NOMO-1 (cell line): ENCODE results near the gene VIPR2.
"Not testable (repeated sequence)": the region's sequence is repeated elsewhere in the genome, so short reads cannot be mapped to it uniquely, and the experiment has no call there.

Source experiments
- DNase-seq, 2 experiments: peaks; one replicate each; lab custom pipeline; 2025; ENCODE audit not compliant: unreplicated experiment in 2 of 2; lab: John Stamatoyannopoulos, UW

VIPR2 gene

DNA sequence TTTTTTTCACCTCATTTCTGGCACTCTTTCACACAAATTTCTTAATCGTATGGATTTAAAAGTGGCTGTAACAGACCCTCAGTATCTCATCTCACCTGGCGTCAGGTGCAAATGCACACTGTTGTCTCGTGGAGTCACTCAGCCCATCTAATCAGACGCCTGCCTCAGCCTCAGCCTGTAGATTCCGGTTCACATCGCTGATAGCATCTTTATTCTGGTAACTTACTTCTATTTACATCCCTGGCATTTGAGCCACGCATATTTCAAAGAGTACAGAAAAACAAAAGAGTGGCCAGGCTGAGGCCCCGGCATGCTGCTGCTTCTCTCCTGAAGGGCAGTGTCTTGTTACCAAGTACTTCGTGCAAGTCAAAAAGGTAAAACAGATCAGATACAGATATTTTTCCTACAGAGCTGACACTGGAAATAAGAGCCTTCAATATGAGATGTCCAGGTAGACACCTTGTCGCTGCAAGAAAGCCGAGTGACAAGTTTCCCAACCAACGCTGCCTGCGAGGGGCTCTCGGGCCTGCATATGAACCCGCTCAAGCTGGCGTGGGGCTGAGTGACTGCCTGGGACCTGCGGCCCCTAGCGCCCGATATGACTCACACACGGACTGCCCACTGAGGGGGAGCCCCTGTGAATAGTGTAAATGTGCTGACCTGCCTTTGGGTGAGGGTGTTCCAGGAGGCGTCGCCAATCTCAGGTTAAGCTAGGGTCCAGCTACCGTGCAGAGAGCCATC, 4.3 kb downstream of the VIPR2 start:
- DNase-seq, result no peak

DNA sequence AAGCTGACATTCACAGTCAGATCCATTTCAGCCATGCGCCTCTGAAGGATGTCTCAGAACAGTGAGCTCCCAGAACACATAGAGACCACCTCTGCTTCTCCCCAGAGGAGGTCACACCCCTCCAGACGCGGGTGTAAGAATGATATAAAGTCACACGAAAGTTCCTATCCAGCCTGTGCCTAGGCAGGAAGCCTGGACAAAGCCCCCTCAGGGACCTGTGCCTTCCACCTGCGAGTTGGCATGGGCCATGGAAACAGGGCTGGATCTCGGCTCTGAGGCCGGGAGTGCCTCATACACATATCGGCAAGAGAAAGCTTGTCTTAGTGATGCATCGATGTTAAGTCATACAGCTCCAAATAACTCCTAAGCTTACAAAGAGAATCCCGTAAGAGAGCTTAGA, 5.0 kb downstream of the VIPR2 start:
- no peak for DNase-seq

DNA sequence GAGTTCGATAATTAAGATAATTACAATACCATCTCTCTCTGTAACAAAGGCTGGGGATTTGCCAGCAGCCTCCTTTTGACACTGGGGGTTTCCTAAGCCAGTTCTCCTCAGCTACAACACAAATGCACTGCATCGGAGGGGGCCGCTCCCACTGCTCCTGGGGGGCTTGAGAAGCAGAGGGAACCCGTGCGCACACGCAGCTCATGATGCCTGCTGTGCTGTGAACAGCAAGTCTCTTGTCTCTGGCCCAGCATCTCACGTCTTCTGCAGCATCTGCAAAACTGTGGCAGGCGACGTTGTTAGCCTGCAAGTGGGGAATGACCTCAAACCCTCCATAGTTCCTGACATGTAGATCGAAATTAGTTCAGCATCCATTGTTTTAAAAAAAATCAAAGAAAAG, 5.5 kb downstream of the VIPR2 start:
- DNase-seq, result no peak

DNA sequence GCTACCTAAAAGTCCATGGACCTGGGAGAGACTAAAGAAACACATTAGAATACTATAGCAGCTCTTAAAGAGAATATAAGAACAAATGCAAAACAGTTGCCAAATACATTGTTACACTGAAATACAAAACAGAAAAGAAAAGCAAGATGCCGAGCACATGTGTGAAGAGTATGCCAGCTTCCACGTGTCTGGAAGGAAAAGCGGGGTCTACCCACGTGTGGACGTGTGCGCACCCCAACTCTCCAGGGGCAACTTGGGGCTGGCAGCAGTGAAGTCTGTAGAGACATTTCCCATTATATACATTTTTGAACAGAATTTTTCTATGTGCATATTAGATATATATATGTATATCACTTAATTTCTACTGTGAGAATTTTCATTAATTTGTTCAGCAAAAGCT, 6.2 kb downstream of the VIPR2 start:
- DNase-seq, result no peak

DNA sequence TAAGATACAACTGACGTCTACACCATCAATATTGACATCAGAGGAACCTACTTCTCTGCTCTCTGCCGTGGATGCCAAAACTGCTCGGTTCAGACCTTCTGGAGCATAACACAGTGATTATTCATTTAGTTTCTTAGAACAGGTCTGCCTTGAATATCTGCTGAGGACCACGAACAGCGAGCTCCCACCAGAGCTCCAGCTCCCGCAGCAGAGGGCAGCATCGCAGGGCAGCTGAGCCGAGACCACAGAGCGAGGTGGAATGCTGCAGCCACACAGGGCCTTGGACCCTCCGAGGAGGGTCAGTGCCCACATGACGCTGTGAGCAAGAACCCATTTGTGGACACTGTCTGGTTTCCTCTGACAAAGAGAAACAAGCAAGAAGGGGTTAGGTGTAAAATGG, 6.8 kb downstream of the VIPR2 start:
- no peak for DNase-seq

DNA sequence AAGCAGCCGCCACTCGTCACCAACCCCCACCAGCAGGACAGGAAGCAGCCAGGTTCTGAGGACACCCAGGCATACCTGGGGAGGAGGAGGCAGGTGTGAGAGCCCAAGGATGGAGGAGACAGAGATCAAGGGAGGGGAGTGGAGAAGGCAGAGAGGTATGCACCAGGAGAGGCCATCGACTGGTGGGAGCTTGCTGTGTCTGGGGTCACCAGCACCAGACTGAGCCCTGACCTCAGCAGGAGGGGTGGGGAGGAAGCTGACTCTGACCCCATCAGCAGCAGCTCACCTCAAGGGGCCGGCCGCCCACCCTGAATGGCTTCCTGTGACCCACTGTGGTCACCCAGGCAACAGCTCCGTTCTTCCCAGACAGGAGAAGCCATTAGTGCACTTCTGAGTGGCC, 7.8 kb downstream of the VIPR2 start:
- no peak for DNase-seq

DNA sequence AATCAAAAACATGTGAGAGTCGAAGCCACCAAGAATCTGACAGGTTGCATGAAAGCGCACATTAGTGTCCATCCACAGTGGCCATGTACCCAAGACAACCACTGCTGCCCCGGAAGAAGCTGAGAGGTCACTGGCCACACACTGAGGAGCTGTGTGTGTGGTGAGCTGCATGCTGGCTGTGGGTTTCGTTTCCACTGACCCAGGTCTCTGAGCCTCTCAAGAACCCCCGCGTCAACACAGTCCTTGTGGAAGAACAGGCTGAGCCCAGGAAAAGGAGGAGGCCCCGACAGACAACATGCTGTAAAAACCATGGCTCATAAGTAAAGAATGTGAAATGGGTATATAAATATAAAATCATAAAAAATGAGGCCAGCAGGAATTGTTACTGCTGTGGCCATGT, 8.2 kb downstream of the VIPR2 start:
- no peak for DNase-seq

DNA sequence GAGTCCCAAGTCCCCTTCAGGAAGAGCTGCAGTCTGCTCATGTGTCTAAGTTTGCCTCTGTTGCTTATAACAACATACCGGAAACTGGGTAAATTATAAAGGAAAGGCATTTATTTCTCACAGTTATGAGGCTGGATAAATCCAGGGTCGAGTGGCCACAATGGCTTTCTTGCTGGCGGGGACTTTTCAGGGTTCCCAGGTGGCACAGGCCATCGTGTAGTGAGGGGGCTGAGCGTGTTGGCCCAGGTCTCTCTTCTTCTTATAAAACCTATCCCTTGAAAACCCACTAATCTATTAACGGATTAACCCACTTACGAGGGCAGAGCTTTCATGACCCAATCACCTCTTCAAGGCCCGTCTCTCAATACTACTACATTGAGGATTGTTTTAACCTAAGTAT, 8.7 kb downstream of the VIPR2 start:
- no peak for DNase-seq

DNA sequence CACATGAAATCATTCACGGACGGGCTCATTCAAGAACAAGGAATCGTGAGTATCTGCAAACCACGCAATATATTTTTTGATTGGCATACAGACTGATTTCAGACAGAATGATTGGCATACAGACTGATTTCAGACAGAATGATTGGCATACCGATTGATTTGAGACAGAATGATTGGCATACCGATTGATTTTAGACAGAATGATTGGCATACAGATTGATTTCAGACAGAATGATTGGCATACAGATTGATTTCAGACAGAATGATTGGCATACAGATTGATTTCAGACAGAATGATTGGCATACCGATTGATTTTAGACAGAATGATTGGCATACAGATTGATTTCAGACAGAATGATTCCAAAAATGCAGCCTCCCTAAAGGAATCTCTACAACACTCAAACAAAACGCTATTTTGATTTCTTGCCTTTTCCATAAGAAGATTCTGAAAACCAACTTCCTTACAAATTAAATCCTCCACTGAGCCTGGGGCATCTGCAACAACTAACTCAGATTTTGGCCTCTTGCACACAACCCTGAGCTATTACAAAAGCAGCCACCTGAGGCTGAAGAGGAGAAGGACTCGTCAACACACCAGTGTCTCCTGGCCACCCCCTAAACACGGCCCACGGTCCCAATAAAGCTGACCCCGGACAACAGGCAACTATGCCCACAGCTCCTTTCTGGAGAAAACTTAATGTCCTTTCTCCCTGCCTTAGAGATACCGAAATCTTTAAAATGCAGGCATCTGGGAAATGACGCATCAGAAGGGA, 11.8 kb downstream of the VIPR2 start:
- not testable (repeated sequence) for DNase-seq

DNA sequence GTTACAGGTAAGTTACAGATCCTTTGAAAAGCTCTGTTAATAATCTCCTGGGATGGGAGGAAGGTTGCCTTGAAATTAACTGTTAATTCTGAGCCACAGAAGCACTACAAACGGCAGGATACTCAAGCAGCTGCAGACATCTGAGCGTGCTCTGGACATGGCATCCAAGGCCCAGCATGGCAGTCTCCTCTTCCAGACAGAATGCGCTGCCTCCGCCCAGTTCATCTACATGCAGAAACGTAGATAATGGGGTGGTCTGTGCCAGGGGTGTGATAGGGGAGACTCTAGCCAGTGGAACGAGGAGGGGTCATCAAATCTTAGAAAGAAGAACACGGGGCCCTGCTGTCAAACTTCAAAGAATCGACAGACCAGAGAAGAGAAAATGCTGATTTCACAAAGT, 13.8 kb downstream of the VIPR2 start:
- no peak for DNase-seq

DNA sequence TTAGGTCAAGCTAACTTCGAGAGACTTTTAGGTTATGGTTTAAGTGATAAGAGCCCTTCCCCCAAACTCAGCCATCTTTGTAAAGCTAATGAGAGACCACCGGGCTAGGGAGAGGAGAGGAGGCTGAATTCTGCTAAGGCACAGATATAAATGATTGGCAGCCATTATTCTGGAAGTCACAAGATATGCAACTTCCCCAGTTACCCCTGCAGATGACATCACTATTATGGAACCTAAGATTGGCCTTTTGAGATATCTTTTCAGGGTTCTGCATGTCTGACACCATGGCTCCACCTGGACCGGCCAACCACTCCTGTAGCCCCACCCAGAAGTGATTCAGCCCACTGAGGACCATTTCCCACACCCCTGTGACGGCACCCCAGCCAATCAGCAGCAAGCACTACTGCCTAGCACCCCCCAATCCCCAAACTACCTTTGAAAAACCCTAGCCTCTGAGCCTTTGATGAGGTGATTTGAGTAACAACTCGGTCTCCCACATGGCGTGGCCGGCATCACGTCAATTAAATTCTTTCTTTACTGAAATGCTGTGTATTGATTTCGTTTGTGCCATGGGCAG, 14.4 kb downstream of the VIPR2 start:
- DNase-seq, result no peak

DNA sequence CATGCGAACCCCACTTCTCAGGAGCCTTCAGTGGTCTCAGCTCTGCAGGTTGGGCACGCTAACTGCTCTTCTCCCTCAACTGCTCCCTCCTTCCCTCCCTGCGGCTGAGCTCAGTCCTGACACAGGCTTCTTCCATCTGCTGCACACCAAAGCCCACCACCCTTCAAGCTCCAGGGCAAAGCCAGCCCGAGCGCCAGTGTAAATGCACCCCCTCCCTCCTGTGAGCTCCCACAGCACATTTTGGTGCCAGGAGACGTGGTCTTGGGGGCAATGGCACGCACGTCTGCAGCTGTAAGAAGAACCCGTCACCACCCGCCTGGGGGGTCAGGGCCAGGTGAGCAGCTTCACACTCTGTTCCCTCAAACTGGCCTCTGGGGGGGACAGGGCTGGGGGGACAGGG, 15.9 kb downstream of the VIPR2 start:
- DNase-seq, result no peak

DNA sequence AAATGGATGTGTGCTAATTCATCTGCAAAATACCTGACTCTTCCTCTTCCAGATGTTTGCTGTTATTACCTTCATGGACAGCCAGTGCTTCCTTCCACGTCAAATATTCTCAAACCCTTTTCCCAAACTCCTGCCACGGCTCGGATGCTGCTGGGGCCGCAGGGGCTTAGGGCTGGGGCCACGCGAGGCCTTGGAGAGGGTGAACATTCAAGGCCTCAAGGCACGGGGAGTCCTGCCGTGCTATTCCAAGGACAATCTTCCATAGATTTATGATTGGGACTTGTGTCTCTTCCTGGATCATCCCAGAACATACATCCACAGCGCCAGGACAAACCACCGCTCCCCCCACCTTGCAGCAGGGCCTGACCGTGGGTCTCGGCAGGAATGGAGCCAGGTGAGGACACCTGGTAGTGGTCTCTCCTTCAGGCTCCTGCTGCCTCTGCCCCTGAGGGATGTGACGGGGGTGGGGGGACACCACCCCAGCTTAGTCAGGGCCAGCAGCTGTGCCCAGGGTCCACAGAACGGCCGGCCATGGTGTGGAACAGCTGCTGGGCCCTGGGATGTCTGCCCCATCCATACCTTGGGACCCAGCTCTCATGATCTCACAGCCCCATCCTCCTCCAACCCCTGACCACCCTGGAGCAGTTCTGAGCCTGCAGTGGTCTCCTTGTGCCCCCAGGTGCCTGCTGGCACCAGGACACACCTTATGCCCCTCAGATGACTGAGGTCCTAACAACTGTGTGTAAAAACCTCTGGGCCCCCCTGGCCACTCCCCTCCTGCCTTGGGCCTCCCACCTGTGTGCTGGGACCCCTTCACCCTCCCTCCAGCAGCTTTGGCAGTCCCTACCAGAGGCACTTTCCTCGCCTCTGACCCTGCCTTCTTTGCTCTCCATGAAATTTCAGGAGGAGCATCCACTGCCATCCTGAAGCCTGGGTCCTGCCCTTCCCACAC, 16.7 kb downstream of the VIPR2 start:
- DNase-seq, result no peak

DNA sequence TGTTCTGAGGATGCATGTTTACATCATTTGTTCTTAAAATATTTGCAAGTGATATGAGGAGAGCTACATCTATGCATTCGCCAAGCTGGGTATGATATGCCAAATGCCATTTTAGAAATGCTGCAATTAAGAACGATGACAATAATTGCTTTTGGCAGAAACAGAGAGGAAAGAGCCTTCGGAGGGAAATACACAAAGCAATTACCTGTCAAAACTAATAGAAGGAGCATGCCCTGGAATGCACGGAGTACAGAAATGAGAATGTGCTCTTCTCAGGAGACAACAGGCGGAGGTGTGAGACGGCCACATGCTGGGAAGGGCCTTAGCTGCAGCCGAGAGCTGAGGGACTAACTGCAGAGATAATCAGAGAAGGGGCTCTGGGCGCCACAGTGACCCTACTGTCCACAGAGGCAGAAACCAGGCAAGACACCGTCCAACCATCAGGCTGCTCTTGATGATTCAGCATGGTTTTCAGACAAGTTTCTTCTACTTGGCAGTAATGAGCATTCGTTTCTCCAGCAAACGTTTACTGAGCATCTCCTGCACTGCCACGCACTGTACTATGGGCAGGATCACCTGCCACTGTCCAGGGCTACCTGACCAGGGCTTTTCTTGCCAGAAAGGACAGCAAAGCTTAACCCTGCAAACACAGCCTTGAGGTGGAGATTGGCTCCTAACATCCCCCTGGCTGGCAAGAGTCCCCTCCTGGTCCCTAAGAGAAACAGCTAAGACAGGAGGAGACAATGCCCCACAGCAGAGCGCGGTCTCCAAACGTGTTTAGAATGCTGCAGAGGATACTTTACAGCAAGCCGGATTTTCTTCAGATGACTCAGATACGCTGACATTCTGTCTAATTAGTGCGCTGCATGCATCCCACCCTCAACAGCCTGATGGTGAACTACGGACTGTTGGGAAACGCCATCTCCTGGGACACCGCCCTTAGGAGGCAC, 18.1 kb downstream of the VIPR2 start:
- DNase-seq, result no peak

DNA sequence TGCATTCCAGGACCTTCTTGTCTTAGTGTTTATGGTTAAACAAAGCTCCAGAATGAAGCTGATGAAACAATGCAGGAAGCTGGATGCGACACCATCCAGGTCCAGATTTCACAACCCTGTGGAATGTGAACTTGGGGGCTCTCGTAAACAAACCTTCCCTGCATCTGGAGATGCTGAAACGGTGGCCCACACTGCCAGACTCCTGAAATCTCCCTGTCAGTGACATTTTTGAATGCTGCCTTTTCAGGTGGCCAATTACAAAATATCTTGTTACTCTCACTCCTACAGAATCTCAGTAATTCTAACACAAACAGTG, 18.8 kb downstream of the VIPR2 start:
- no peak for DNase-seq

DNA sequence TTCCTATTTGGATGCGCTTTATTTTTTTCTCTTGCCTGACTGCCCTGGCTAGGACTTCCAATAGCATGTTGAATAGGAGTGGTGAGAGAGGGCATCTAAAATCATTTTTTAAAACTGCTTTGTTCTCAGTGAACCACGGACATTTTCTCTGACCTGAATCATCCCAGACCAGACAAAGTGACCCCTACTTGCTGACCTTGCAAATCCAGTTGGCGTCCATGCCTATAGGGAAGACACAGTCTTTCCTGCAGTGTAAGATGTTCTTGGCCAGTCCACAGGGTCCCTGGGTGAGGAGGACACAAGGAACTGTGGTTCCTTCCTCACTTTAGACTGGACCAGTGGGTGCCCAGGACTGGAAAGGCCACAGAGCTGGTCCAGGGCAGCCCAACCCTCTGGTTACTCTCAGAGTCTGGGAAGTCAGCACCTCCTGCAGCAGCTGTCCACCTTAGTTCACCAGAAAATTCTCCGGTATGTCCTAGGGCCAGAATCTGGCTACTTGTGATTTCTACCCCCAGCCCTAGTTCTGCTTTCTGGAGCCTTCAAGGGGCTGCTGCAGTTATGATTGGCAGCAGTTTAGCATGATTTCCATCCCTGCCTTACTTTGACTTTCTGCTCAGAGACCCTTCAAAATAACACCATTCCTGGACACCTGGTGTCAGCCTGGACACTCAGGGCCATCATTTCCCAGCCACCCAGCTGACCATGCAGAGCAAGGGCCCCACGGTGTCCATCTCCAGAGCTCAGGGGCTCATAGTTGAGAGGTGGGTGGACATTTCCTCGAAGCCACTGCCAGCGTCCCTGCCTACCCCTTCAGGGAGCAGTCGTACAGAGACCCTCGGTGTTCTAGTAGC, 19.3 kb downstream of the VIPR2 start:
- no peak for DNase-seq

DNA sequence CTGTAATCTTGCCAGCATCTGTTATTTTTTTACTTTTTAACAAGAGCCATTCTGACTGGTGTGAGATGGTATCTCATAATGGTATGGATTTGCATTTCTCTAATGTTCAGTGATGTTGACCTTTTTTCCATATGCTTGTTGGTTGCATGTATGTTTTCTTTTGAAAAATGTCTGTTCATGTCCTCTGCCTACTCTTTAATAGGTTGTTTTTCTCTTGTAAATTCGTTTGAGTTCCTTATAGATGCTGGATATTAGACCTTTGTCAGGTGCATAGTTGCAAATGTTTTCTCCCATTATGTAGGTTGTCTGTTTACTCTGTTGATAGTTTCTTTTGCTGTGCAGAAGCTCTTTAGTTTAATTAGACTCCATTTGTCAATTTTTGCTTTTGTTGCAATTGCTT, 20.9 kb downstream of the VIPR2 start:
- not testable (repeated sequence) for DNase-seq

DNA sequence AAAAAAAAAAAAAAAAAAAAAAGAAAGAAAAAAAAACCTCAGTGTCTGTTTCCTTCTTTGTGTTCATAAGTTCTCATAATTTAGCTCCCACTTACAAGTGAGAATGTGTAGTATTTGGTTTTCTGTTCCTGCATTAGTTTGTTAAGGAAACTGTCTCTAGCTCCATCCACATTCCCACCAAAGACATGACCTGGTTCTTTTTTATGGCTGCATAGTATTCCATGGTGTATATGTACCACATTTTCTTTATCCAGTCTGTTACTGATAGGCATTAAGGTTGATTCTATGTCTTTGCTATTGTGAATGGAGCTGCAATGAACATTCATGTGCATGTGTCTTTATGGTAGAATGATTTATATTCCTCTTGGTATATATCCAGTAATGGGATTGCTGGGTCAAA, 21.4 kb downstream of the VIPR2 start:
- not testable (repeated sequence) for DNase-seq

DNA sequence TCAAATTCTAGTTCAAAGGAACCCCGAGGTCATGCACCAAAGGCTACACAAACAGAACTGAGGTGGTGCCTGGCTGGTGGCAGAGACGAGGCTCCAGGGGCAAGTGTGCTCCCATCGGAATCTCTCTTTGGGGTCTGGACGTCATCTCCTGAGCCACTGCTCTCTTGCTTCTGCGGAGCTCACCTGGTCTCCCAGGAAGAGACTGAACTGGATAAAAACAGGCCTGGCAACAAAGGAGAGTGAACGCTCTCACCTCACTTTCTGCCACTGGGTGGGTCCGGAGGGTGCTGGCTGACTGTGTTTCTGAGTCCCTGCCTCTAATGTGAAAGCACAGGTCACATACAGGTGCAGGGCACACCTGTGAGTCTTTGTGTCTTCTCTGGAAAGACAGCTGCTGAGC, 22.4 kb downstream of the VIPR2 start:
- DNase-seq, result no peak
